Fibroblast of lung (primary cell): ENCODE data around the gene BATF2. TPM values are rescaled to one million over a fixed set of nuclear protein-coding genes. Genes with fewer than 3 reads are reported as not detected.

Source experiments
- DNase-seq, 2 donors: peaks; one replicate each; pipeline versions ENCODE4 v3.0.0 to v3.0.0-alpha.2; 2010; ENCODE audit warnings: low read depth in 2 of 2
- H2AFZ ChIP-seq: 2 replicates; pipeline ENCODE4 v1.5.1; 2012; ENCODE audit warnings: low read length, control low read depth, inconsistent platforms
- H3K27ac ChIP-seq: 2 replicates; pipeline ENCODE4 v1.5.1; 2011; ENCODE audit warnings: low read length, control low read depth; ENCODE audit not compliant: insufficient read depth
- H3K27me3 ChIP-seq: 2 replicates; pipeline ENCODE4 v1.5.1; 2011; ENCODE audit warnings: mild to moderate bottlenecking, low read length; ENCODE audit not compliant: control insufficient read depth, insufficient read depth
- H3K36me3 ChIP-seq: 2 replicates; pipeline ENCODE4 v1.5.1; 2011; ENCODE audit warnings: low read length; ENCODE audit not compliant: control insufficient read depth, insufficient read depth
- H3K4me1 ChIP-seq: 2 replicates; pipeline ENCODE4 v1.5.1; 2011; ENCODE audit warnings: low read length; ENCODE audit not compliant: control insufficient read depth, insufficient read depth; ENCODE audit errors: extremely low read depth
- H3K4me2 ChIP-seq: 2 replicates; pipeline ENCODE4 v1.5.1; 2011; ENCODE audit warnings: low read length, control low read depth; ENCODE audit not compliant: insufficient read depth; ENCODE audit errors: extremely low read depth
- H3K4me3 ChIP-seq, 4 experiments: fragments of 200-600 bp in 1 of 4; sonication (generic) in 1 of 4; replicated peaks in 1 of 4; 2 replicates each; pipeline ENCODE4 v1.5.1; 2011 to 2016; ENCODE audit warnings: low read length in 4 of 4, low read depth in 3 of 4, mild to moderate bottlenecking in 3 of 4, control low read depth in 2 of 4, inconsistent platforms in 1 of 4, mixed read lengths in 1 of 4; ENCODE audit not compliant: insufficient read depth in 1 of 4; ENCODE audit errors: control extremely low read depth in 1 of 4
- H3K79me2 ChIP-seq: 2 replicates; pipeline ENCODE4 v1.5.1; 2012; ENCODE audit warnings: mild to moderate bottlenecking, low read length, inconsistent platforms; ENCODE audit not compliant: control insufficient read depth, insufficient read depth
- H3K9ac ChIP-seq: 2 replicates; pipeline ENCODE4 v1.5.1; 2011; ENCODE audit warnings: mild to moderate bottlenecking, low read length, control low read depth; ENCODE audit not compliant: insufficient read depth
- H3K9me3 ChIP-seq: 2 replicates; pipeline ENCODE4 v1.5.1; 2012; ENCODE audit warnings: low read depth, low read length; ENCODE audit not compliant: control insufficient read depth, insufficient read depth
- H4K20me1 ChIP-seq: 2 replicates; pipeline ENCODE4 v1.5.1; 2011; ENCODE audit warnings: low read length; ENCODE audit not compliant: control insufficient read depth, insufficient read depth; ENCODE audit errors: extremely low read depth
- CTCF ChIP-seq, 2 donors: IDR thresholded peaks in 1 of 2; conservative IDR thresholded peaks in 1 of 2; 1 replicate in 1 of 2; 2 replicates in 1 of 2; pipeline ENCODE4 v1.5.1; 2011 to 2012; ENCODE audit warnings: low read length in 2 of 2, control low read depth in 1 of 2, inconsistent platforms in 1 of 2, low read depth in 1 of 2, mild to moderate bottlenecking in 1 of 2
- EZH2 ChIP-seq: IDR thresholded peaks from 2 replicates; pipeline ENCODE4 v1.5.1; 2012; ENCODE audit warnings: low read length, control low read depth, mild to moderate bottlenecking; ENCODE audit errors: missing control alignments
- polyA plus RNA-seq, 2 donors: library from polyadenylated mRNA; depleted of rRNA in 1 of 2; stranded (reverse) in 1 of 2; unstranded in 1 of 2; fragments of >200 nt; gene quantifications; 2 replicates each; pipeline ENCODE4 v1.2.1, GENCODE V29; 2011 to 2012; ENCODE audit warnings: missing spikeins in 1 of 2
- total RNA-seq: library from RNA; depleted of rRNA; stranded (reverse); fragments of >200 nt; gene quantifications from 2 replicates; pipeline ENCODE4 v1.2.1, GENCODE V29; 2014

Gene BATF2
- total and polyA plus RNA-seq, 2 donors (not counting 1 experiment from before 2014, with no cell fraction given) = 1.0 to 2.1 TPM

GRCh38 chr11:65003282-65003681 is 6.5 kb upstream of the BATF2 start:
- Histone ChIP-seq H3K4me2 (no peak overlapping the region), H3K27ac (no peak overlapping the region), H3K36me3 (no peaks in the 10 kb centered on the region), H3K9ac (no peak overlapping the region), H3K4me3 (no peak overlapping the region), H2AFZ (no peak overlapping the region), H3K4me1 (peaks cover 13% of the 10 kb centered on the region), H4K20me1 (no peaks in the 10 kb centered on the region), H3K27me3 (no peaks in the 10 kb centered on the region), H3K9me3 (no peaks in the 10 kb centered on the region), H3K79me2 (no peaks in the 10 kb centered on the region)
- TF ChIP-seq EZH2 = no peak
- TF ChIP-seq CTCF (conservative IDR thresholded peaks at IDR 0.05 in 1 of 2, IDR thresholded peaks at IDR 0.05 in 1 of 2; ENCODE audit: low read depth in 1 of 2, low read length in 2 of 2) = no peak
- peak; percentile 34 to 39 for DNase-seq

- no peak for DNase-seq
- H3K4me2 ChIP-seq = no peak overlapping the region
- H3K9ac ChIP-seq = no peak overlapping the region
- no peaks in the 10 kb centered on the region for H3K27me3 ChIP-seq
- H3K4me1 ChIP-seq = peaks cover 10% of the 10 kb centered on the region
- no peak overlapping the region for H3K27ac ChIP-seq
- no peak overlapping the region for H3K4me3 ChIP-seq
- no peaks in the 10 kb centered on the region for H3K36me3 ChIP-seq
- TF ChIP-seq CTCF (conservative IDR thresholded peaks at IDR 0.05 in 1 of 2, IDR thresholded peaks at IDR 0.05 in 1 of 2; ENCODE audit: low read depth in 1 of 2, low read length in 2 of 2) (no peak), EZH2 (no peak)
- H3K9me3 ChIP-seq = no peaks in the 10 kb centered on the region
- H2AFZ ChIP-seq = no peak overlapping the region
- no peaks in the 10 kb centered on the region for H3K79me2 ChIP-seq
- no peaks in the 10 kb centered on the region for H4K20me1 ChIP-seq
These were observed 5.9 kb upstream of the BATF2 start for GRCh38 chr11:65002706-65003105.

- no peaks in the 10 kb centered on the region for H3K79me2 ChIP-seq
- H3K4me1 ChIP-seq = no peaks in the 10 kb centered on the region
- no peaks in the 10 kb centered on the region for H4K20me1 ChIP-seq
- H3K4me2 ChIP-seq = no peak overlapping the region
- no peak overlapping the region for H2AFZ ChIP-seq
- no peaks in the 10 kb centered on the region for H3K27me3 ChIP-seq
- H3K9ac ChIP-seq = no peak overlapping the region
- H3K36me3 ChIP-seq = no peaks in the 10 kb centered on the region
- TF ChIP-seq EZH2 (no peak), CTCF (conservative IDR thresholded peaks at IDR 0.05 in 1 of 2, IDR thresholded peaks at IDR 0.05 in 1 of 2; ENCODE audit: low read depth in 1 of 2, low read length in 2 of 2) (no peak)
- no peak for DNase-seq
- H3K4me3 ChIP-seq = no peak overlapping the region
- no peaks in the 10 kb centered on the region for H3K9me3 ChIP-seq
- H3K27ac ChIP-seq = no peak overlapping the region
These were observed 2.7 kb upstream of the BATF2 start for GRCh38 chr11:64999478-64999877.
